ENCODE results near the gene SMARCD3. TPM values are rescaled to one million over a fixed set of nuclear protein-coding genes. Genes with fewer than 3 reads are reported as not detected.

The SMARCD3 gene
- total and polyA plus RNA-seq, 2 donors from 2014 or later: 46.4 to 52.5 TPM

GRCh38 chr7:151198945-151199848 lies 49.3 kb downstream of the SMARCD3 start:
- TF ChIP-seq, protein P1, sequence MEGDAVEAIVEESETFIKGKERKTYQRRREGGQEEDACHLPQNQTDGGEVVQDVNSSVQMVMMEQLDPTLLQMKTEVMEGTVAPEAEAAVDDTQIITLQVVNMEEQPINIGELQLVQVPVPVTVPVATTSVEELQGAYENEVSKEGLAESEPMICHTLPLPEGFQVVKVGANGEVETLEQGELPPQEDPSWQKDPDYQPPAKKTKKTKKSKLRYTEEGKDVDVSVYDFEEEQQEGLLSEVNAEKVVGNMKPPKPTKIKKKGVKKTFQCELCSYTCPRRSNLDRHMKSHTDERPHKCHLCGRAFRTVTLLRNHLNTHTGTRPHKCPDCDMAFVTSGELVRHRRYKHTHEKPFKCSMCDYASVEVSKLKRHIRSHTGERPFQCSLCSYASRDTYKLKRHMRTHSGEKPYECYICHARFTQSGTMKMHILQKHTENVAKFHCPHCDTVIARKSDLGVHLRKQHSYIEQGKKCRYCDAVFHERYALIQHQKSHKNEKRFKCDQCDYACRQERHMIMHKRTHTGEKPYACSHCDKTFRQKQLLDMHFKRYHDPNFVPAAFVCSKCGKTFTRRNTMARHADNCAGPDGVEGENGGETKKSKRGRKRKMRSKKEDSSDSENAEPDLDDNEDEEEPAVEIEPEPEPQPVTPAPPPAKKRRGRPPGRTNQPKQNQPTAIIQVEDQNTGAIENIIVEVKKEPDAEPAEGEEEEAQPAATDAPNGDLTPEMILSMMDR (IDR thresholded peaks at IDR 0.05; ENCODE audit: borderline replicate concordance, extremely low read depth, insufficient read depth): no peak
- Histone ChIP-seq H3K4me1 (ENCODE audit: control insufficient read depth in 2 of 3, insufficient read depth in 2 of 3, low read depth in 1 of 3, low read length in 3 of 3) (peaks cover 0 to 4% (median 0%) of the 10 kb centered on the region in 3 donors), H3K27me3 (ENCODE audit: control insufficient read depth, insufficient read depth, low read length) (no peaks in the 10 kb centered on the region), H3K36me3 (ENCODE audit: control insufficient read depth in 2 of 3, insufficient read depth in 3 of 3, low read length in 3 of 3) (no peaks in the 10 kb centered on the region), H3K9ac (ENCODE audit: low read length in 3 of 3) (no peak overlapping the region), H3K4me3 (ENCODE audit: low read length in 3 of 3) (no peak overlapping the region), H3K9me3 (ENCODE audit: control insufficient read depth in 2 of 3, insufficient read depth in 1 of 3, low read length in 3 of 3) (no peaks in the 10 kb centered on the region), H3K27ac (ENCODE audit: low read depth in 2 of 2, low read length in 2 of 2) (no peak overlapping the region)
- FAIRE-seq: no peak
- peak in 4 of 5 donors; percentile 50 to 75 (median 68) for DNase-seq
- intact Hi-C loops (cut with DNase I): no loop called here

- Histone ChIP-seq H3K27ac (ENCODE audit: low read depth in 2 of 2, low read length in 2 of 2) (no peak overlapping the region), H3K27me3 (ENCODE audit: control insufficient read depth, insufficient read depth, low read length) (no peaks in the 10 kb centered on the region), H3K4me3 (ENCODE audit: low read length in 3 of 3) (no peak overlapping the region), H3K36me3 (ENCODE audit: control insufficient read depth in 2 of 3, insufficient read depth in 3 of 3, low read length in 3 of 3) (no peaks in the 10 kb centered on the region), H3K4me1 (ENCODE audit: control insufficient read depth in 2 of 3, insufficient read depth in 2 of 3, low read depth in 1 of 3, low read length in 3 of 3) (peaks cover 0 to 4% (median 0%) of the 10 kb centered on the region in 3 donors), H3K9ac (ENCODE audit: low read length in 3 of 3) (no peak overlapping the region), H3K9me3 (ENCODE audit: control insufficient read depth in 2 of 3, insufficient read depth in 1 of 3, low read length in 3 of 3) (no peaks in the 10 kb centered on the region)
- intact Hi-C loops (cut with DNase I): no loop called here
- DNase-seq (no peak), FAIRE-seq (no peak)
- TF ChIP-seq, protein P1 (IDR thresholded peaks at IDR 0.05; ENCODE audit: borderline replicate concordance, extremely low read depth, insufficient read depth): no peak
These were observed 50.6 kb downstream of the SMARCD3 start for GRCh38 chr7:151197932-151198331.

DNA sequence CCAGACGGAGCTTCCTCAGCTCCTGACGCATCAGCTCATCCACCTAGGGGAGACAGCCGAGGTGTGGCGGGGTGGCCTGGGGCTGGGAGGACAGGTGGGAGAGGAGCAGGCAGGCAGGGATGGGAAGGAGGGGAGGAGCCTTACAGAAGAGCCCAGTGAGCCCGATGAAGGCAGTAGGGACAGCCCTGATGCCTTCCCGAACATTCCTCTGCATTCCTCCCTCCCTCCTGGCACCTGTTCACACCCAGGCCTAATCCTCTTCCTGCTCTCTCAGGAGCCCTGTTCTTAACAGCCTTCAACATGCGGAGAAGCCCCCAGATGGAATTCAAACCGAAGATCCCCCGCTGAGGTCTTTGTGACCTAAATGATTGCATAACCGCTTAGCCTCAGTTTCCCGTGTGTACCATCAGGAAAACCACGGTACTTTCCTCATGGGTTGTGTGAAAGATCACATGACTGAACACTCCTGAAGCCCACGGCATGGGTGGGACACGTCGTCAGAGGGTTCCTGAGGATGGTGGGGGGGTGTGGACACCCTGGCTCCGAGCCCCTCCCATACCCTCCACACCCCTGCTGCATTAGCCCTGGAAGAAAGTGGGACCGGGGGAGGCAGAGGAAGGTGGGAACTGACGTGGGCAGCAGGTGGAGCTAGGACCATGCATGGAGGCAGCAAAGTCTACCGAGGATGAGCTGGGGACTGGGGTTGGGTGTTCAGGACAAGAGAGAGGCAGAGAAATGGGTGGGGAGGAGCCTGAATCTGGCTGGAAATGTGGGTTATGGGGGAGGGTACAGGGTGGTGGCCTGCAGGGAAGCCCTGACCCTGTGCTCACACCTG lies 52.7 kb downstream of the SMARCD3 start:
- Histone ChIP-seq H3K4me3 (ENCODE audit: low read length in 3 of 3) (no peak overlapping the region), H3K9me3 (ENCODE audit: control insufficient read depth in 2 of 3, insufficient read depth in 1 of 3, low read length in 3 of 3) (no peaks in the 10 kb centered on the region), H3K9ac (ENCODE audit: low read length in 3 of 3) (no peak overlapping the region), H3K4me1 (ENCODE audit: control insufficient read depth in 2 of 3, insufficient read depth in 2 of 3, low read depth in 1 of 3, low read length in 3 of 3) (peaks cover 0 to 4% (median 0%) of the 10 kb centered on the region in 3 donors), H3K27ac (ENCODE audit: low read depth in 2 of 2, low read length in 2 of 2) (no peak overlapping the region), H3K27me3 (ENCODE audit: control insufficient read depth, insufficient read depth, low read length) (no peaks in the 10 kb centered on the region), H3K36me3 (ENCODE audit: control insufficient read depth in 2 of 3, insufficient read depth in 3 of 3, low read length in 3 of 3) (no peaks in the 10 kb centered on the region)
- FAIRE-seq (no peak), DNase-seq (peak in 1 of 5 donors; percentile 34)
- intact Hi-C loops (cut with DNase I): no loop called here
- TF ChIP-seq, protein P1 (IDR thresholded peaks at IDR 0.05; ENCODE audit: borderline replicate concordance, extremely low read depth, insufficient read depth): no peak

Measured in kidney (tissue), 14 donors.